Measurements from ENCODE around the gene BCL6. TPM values are rescaled to one million over a fixed set of nuclear protein-coding genes. Genes with fewer than 3 reads are reported as not detected.

The BCL6 gene
- total and polyA plus RNA-seq, 2 experiments from 2014 or later = 2.6 to 5.9 TPM

DNA sequence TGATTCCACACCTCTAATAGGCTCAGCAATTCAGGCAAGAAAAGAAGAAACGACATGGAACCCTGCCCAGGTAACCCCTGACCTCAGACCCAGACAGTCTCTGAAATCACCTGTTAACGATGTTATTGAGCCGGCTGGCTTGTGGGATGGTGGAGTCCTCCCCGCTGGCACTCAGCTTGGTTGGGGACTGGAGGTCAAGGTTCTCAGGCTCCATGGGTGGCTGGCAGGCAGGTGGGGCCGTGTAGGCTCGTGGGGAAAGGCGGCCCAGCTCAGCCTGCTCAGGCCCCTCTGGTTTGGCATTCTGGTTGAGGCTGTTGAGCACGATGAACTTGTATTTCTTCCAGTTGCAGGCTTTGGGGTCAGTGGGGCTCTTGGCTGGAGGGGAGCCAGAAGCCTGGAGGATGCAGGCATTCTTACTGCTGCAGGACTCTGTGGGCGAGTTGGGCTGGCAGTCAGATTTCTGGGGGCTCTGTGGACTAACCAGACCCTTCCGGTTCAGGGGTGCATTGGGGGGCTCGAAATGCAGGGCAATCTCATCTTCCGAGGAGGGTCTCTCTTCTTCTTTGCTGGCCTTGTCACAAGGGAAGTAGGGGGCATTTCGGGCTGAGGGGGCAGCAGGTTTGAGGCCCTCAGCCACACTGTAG lies 16.2 kb downstream of the BCL6 start:
- ATAC-seq = no peak
- Histone ChIP-seq H3K9me2 (ENCODE audit: insufficient read depth) (no peaks in the 10 kb centered on the region), H4K20me1 (replicated peaks; ENCODE audit: insufficient read depth) (no peaks in the 10 kb centered on the region), H3K36me3 (ENCODE audit: insufficient read depth) (peaks cover 9% of the 10 kb centered on the region; the same call in 1 of the 2 replicates), H3K4me2 (no peak overlapping the region), H3K4me3 (no peak overlapping the region), H3K27ac (ENCODE audit: low read depth) (no peak overlapping the region), H3K4me1 (ENCODE audit: insufficient read depth) (no peaks in the 10 kb centered on the region), H3K79me2 (replicated peaks; ENCODE audit: insufficient read depth) (no peaks in the 10 kb centered on the region), H3F3A (replicated peaks; ENCODE audit: low read depth) (no peaks in the 10 kb centered on the region), H3K27me3 (ENCODE audit: insufficient read depth) (no peaks in the 10 kb centered on the region), H2AFZ (no peak overlapping the region)
- Mint-ChIP-seq H3K27me3 (ENCODE audit: insufficient read depth, low read depth, poor library complexity) (no peaks in the 10 kb centered on the region), H3K4me3 (no peak overlapping the region), H3K36me3 (ENCODE audit: low read depth) (peaks cover 48% of the 10 kb centered on the region; the same call in 2 of the 3 replicates), H3K9me3 (no peaks in the 10 kb centered on the region; the same call in 2 of the 3 replicates), H3K4me1 (no peaks in the 10 kb centered on the region; the same call in 2 of the 3 replicates), H3K27ac (no peak overlapping the region)
- DNase-seq (ENCODE audit: low spot score) = no peak
- TF ChIP-seq, protein P1, sequence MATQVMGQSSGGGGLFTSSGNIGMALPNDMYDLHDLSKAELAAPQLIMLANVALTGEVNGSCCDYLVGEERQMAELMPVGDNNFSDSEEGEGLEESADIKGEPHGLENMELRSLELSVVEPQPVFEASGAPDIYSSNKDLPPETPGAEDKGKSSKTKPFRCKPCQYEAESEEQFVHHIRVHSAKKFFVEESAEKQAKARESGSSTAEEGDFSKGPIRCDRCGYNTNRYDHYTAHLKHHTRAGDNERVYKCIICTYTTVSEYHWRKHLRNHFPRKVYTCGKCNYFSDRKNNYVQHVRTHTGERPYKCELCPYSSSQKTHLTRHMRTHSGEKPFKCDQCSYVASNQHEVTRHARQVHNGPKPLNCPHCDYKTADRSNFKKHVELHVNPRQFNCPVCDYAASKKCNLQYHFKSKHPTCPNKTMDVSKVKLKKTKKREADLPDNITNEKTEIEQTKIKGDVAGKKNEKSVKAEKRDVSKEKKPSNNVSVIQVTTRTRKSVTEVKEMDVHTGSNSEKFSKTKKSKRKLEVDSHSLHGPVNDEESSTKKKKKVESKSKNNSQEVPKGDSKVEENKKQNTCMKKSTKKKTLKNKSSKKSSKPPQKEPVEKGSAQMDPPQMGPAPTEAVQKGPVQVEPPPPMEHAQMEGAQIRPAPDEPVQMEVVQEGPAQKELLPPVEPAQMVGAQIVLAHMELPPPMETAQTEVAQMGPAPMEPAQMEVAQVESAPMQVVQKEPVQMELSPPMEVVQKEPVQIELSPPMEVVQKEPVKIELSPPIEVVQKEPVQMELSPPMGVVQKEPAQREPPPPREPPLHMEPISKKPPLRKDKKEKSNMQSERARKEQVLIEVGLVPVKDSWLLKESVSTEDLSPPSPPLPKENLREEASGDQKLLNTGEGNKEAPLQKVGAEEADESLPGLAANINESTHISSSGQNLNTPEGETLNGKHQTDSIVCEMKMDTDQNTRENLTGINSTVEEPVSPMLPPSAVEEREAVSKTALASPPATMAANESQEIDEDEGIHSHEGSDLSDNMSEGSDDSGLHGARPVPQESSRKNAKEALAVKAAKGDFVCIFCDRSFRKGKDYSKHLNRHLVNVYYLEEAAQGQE (IDR thresholded peaks at IDR 0.05; ENCODE audit: unreplicated experiment) = no peak
- TF ChIP-seq NANOG (IDR thresholded peaks at IDR 0.05; ENCODE audit: borderline replicate concordance) (no peak), EZH2phosphoT487 (IDR thresholded peaks at IDR 0.05; ENCODE audit: unreplicated experiment) (no peak), ZNF331 (CRISPR knock-in tag; IDR thresholded peaks at IDR 0.05; ENCODE audit: low read depth) (no peak), EZH2 (IDR thresholded peaks at IDR 0.05; ENCODE audit: low read depth, unreplicated experiment) (no peak), STAT1 (IDR thresholded peaks at IDR 0.05; ENCODE audit: unreplicated experiment) (no peak), CREB1 (CRISPR knock-in tag; IDR thresholded peaks at IDR 0.05; ENCODE audit: low read depth) (no peak)
- TF ChIP-seq, protein P2, sequence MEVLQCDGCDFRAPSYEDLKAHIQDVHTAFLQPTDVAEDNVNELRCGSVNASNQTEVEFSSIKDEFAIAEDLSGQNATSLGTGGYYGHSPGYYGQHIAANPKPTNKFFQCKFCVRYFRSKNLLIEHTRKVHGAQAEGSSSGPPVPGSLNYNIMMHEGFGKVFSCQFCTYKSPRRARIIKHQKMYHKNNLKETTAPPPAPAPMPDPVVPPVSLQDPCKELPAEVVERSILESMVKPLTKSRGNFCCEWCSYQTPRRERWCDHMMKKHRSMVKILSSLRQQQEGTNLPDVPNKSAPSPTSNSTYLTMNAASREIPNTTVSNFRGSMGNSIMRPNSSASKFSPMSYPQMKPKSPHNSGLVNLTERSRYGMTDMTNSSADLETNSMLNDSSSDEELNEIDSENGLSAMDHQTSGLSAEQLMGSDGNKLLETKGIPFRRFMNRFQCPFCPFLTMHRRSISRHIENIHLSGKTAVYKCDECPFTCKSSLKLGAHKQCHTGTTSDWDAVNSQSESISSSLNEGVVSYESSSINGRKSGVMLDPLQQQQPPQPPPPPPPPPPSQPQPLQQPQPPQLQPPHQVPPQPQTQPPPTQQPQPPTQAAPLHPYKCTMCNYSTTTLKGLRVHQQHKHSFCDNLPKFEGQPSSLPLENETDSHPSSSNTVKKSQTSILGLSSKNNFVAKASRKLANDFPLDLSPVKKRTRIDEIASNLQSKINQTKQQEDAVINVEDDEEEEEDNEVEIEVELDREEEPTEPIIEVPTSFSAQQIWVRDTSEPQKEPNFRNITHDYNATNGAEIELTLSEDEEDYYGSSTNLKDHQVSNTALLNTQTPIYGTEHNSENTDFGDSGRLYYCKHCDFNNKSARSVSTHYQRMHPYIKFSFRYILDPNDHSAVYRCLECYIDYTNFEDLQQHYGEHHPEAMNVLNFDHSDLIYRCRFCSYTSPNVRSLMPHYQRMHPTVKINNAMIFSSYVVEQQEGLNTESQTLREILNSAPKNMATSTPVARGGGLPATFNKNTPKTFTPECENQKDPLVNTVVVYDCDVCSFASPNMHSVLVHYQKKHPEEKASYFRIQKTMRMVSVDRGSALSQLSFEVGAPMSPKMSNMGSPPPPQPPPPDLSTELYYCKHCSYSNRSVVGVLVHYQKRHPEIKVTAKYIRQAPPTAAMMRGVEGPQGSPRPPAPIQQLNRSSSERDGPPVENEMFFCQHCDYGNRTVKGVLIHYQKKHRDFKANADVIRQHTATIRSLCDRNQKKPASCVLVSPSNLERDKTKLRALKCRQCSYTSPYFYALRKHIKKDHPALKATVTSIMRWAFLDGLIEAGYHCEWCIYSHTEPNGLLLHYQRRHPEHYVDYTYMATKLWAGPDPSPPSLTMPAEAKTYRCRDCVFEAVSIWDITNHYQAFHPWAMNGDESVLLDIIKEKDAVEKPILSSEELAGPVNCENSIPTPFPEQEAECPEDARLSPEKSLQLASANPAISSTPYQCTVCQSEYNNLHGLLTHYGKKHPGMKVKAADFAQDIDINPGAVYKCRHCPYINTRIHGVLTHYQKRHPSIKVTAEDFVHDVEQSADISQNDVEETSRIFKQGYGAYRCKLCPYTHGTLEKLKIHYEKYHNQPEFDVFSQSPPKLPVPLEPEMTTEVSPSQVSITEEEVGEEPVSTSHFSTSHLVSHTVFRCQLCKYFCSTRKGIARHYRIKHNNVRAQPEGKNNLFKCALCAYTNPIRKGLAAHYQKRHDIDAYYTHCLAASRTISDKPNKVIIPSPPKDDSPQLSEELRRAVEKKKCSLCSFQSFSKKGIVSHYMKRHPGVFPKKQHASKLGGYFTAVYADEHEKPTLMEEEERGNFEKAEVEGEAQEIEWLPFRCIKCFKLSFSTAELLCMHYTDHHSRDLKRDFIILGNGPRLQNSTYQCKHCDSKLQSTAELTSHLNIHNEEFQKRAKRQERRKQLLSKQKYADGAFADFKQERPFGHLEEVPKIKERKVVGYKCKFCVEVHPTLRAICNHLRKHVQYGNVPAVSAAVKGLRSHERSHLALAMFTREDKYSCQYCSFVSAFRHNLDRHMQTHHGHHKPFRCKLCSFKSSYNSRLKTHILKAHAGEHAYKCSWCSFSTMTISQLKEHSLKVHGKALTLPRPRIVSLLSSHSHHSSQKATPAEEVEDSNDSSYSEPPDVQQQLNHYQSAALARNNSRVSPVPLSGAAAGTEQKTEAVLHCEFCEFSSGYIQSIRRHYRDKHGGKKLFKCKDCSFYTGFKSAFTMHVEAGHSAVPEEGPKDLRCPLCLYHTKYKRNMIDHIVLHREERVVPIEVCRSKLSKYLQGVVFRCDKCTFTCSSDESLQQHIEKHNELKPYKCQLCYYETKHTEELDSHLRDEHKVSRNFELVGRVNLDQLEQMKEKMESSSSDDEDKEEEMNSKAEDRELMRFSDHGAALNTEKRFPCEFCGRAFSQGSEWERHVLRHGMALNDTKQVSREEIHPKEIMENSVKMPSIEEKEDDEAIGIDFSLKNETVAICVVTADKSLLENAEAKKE (CRISPR knock-in tag; IDR thresholded peaks at IDR 0.05) = no peak
